Measurements from ENCODE around the gene LRRC34. TPM values are rescaled to one million over a fixed set of nuclear protein-coding genes. Genes with fewer than 3 reads are reported as not detected.

The LRRC34 gene
- total RNA-seq, 1 donor from 2014 or later, result 10.1 TPM

DNA sequence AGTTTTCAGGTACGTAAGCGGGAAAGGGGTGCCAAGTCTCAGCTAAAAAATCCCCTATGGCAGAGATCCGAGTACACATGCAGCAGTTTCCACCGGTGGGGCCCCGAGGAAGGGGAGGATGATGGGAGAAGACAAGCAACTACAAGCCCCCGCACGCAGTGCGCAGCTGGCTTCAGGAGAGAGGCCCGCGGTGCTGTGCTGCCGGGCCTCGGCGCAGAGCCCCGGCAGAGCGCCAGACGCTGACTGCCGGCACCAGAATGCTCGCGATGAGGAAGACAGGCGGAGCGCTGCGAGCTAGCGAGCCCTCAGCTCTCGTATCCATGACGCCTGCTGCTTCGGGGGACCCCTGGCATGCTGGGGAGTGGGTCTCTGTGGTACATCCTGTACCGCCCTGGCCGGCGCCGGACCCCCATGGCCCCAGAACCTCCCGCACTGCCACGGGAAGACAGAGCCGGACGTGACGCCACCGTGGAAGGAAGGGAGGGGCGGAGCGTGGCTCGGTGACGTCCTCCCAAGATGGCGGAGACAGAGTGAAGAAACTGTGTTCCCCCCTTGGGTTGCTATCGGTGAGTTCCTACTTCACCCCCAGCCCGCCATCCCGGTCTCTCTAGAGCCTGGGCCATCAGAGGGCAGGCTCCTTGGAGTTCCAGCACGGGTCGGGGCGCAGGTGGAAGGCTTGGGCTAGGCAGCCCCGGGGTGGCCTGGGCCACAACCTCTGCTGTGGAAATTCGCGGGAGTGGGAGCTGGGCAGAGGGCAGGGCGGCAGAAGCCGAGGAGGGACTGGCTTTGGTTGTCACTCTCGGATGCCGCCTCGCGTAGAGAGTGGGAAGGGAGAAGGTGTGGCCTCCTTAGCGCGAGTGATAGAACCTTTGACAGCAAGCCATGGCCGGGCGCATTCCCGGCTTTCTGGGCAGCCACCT lies 39.5 kb downstream of the LRRC34 start, which contains the start of gene MYNN:
Gene MYNN (plus strand): TSS at position 500 of the 920 bp plus-strand sequence. CDS start 900 bp downstream, outside the sequence.
- peaks cover 7% of the 10 kb centered on the region for H3K36me3 Mint-ChIP-seq (ENCODE audit: low read depth)
- H3K27ac Mint-ChIP-seq (ENCODE audit: unreplicated experiment), result peak within 1 kb of the TSS; percentile 99
- H3K27me3 Mint-ChIP-seq (ENCODE audit: low read depth), result peaks cover 21% of the 10 kb centered on the region
- peaks cover 5% of the 10 kb centered on the region for H3K9me3 Mint-ChIP-seq
- H3K4me3 Mint-ChIP-seq, result peak within 1 kb of the TSS; percentile 100
- TF ChIP-seq, protein P1, sequence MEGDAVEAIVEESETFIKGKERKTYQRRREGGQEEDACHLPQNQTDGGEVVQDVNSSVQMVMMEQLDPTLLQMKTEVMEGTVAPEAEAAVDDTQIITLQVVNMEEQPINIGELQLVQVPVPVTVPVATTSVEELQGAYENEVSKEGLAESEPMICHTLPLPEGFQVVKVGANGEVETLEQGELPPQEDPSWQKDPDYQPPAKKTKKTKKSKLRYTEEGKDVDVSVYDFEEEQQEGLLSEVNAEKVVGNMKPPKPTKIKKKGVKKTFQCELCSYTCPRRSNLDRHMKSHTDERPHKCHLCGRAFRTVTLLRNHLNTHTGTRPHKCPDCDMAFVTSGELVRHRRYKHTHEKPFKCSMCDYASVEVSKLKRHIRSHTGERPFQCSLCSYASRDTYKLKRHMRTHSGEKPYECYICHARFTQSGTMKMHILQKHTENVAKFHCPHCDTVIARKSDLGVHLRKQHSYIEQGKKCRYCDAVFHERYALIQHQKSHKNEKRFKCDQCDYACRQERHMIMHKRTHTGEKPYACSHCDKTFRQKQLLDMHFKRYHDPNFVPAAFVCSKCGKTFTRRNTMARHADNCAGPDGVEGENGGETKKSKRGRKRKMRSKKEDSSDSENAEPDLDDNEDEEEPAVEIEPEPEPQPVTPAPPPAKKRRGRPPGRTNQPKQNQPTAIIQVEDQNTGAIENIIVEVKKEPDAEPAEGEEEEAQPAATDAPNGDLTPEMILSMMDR (conservative IDR thresholded peaks at IDR 0.05), result no peak
- peak; percentile 79 for DNase-seq (ENCODE audit: low read depth, low spot score)
- peaks cover 46% of the 10 kb centered on the region for H3K4me1 Mint-ChIP-seq

DNA sequence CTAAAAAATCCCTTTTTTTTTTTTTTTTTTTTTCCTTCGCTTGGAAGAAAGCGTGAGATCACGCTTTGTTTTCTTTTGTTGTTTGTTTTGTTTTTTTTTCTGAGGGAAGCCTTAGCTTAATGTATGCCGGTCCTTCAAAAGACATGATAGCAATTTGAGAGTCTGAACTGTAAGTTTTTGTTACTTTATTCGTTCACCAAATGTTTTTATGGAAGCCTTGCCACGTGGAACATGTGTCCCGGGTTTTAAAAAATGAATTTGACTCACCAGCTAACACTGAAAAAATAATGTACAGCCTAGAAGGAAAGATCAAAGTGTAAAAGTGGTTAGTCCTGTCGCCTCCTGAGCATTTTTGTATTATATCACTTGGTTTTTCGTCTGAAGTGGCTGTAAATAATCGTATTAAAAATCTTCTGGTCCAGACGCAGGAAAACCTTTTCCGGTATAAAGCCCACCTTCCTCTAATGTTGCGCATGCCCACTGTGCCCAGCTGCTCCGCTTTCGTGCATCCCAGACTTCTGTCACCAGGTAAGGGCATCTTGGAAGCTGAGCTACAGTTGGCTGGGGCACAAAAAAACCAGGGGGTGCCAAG lies 40.3 kb downstream of the LRRC34 start:
- Mint-ChIP-seq H3K9me3 (peaks cover 5% of the 10 kb centered on the region), H3K27ac (ENCODE audit: unreplicated experiment) (peak overlapping the region; percentile 99), H3K4me3 (peak overlapping the region; percentile 100), H3K27me3 (ENCODE audit: low read depth) (peaks cover 21% of the 10 kb centered on the region), H3K36me3 (ENCODE audit: low read depth) (peaks cover 7% of the 10 kb centered on the region), H3K4me1 (peaks cover 46% of the 10 kb centered on the region)
- peak; percentile 52 for DNase-seq (ENCODE audit: low read depth, low spot score)
- TF ChIP-seq, protein P1 (conservative IDR thresholded peaks at IDR 0.05), result no peak

DNA sequence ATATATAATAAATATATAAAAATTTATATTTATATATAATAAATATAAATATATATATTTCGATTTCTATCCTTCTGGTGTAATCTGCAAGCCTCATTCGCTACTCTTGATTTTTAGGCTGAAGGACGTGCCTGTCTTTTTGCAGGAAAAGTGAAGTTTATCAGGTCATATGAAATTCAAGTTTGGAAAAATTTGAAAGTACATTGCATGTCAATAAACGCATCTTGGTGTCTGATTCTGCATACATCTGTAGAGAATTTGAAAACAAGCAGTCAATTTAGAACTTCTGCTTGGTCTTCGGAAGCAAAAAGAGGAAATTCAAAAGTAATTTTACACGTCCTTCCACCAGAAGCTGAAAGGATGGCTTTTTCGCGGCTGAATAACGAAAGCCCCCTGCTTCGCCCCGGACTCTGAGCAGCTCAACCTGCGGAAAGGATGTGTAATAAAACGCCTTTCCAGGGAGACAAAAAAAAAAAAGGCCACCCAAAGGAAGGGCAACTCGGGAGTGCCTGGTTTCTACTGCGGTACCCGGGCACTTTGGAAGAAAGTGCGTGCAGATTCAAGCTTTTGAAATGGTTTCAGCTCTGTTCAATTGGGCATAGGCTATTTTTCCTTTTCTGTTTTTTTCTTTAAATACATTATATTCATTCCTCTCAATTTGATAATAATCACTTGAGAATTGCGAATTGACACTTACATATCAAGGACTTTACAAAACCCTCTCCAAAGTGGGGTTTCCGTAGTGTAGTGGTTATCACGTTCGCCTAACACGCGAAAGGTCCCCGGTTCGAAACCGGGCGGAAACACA lies 41.0 kb downstream of the LRRC34 start:
- TF ChIP-seq, protein P1 (conservative IDR thresholded peaks at IDR 0.05), result no peak
- H3K36me3 Mint-ChIP-seq (ENCODE audit: low read depth), result peaks cover 7% of the 10 kb centered on the region
- peaks cover 9% of the 10 kb centered on the region for H3K9me3 Mint-ChIP-seq
- peak overlapping the region; percentile 99 for H3K27ac Mint-ChIP-seq (ENCODE audit: unreplicated experiment)
- peak overlapping the region; percentile 100 for H3K4me3 Mint-ChIP-seq
- peak; percentile 69 for DNase-seq (ENCODE audit: low read depth, low spot score)
- peaks cover 46% of the 10 kb centered on the region for H3K4me1 Mint-ChIP-seq
- peaks cover 21% of the 10 kb centered on the region for H3K27me3 Mint-ChIP-seq (ENCODE audit: low read depth)

DNA sequence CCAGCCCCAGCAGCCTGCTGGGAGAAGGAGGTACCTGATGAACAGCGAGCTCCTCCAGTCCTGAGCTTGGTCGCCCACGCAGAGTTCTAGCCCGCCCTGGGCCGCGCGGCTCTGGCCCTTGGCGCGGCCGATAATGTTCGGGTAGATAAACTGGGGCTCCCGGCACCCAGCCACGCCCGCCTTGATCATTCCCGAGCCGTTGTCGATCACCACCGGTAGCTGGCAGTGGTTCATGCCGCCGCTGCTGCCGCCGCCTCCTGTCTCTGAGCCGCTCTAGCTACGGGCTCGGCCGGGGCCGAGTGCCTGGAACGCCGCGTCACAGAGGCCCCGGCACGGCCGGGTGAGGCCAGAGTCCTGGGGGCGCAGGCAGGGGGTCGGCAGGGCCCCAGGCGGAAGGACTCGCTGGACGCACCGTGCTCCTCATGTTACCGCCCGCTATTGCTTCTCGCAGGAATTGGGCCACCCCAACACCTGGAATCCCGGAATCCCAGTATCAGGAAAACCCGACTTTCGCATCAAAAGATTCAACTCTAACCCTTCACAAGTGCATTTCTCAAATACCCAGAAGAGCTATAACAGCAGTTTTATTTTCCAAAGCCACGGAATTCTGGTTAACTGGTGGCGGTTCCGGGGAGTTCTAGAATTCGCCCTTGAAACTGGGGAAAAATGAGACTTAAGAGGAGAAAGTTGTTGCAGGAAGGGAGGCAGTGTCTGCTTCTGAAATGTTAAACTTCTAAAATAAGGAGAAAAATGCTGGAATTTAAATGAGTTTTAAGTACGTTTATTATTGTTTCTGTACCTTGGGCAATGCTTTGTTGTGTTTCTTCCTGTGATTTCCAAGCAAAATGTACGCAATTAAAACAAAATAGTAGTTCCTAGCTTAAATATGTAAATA lies 43.2 kb downstream of the LRRC34 start, which contains the start of gene ACTRT3:
Gene ACTRT3 (minus strand): TSS at position 275 of the 895 bp plus-strand sequence. CDS start 41 bp downstream, at position 234.
- Mint-ChIP-seq H3K4me1 (peaks cover 41% of the 10 kb centered on the region), H3K9me3 (peaks cover 18% of the 10 kb centered on the region), H3K36me3 (ENCODE audit: low read depth) (peaks cover 19% of the 10 kb centered on the region), H3K4me3 (peak within 1 kb of the TSS; percentile 98), H3K27me3 (ENCODE audit: low read depth) (peaks cover 28% of the 10 kb centered on the region), H3K27ac (ENCODE audit: unreplicated experiment) (peak within 1 kb of the TSS; percentile 82)
- TF ChIP-seq, protein P1 (conservative IDR thresholded peaks at IDR 0.05), result no peak
- peak; percentile 71 for DNase-seq (ENCODE audit: low read depth, low spot score)

Measured in neural crest cell (in vitro differentiated cells).